HepG2 (cell line): ENCODE data around the gene OR51E1. TPM values are rescaled to one million over a fixed set of nuclear protein-coding genes. Genes with fewer than 3 reads are reported as not detected.

ENCODE experiments used
- ATAC-seq: fragments of 200-7000 bp; cut with Tn5 transposase; 3 replicates; pipeline ENCODE4 v1.9.1; 2020; ENCODE audit warnings: mild to moderate bottlenecking, moderate library complexity
- BruUV-seq: library from RNA; stranded (reverse); fragments of 400-500 nt; replicated peaks from 2 replicates; lab custom pipeline; 2021; lab: Mats Ljungman, UMichigan
- CTCF ChIA-PET: fragments of 300-600 bp; formaldehyde crosslinking; extraction: SDS; loops from one replicate; lab custom pipeline; 2021; ENCODE audit warnings: low total read pairs, inconsistent platforms, low intra/inter-chr PET ratio; lab: Yijun Ruan, JAX
- POLR2A ChIA-PET: fragments of 350-600 bp; sonication (Branson Sonifier 250); formaldehyde crosslinking; loops from one replicate; lab custom pipeline; 2020; ENCODE audit warnings: antibody characterized with exemption, inconsistent platforms; lab: Yijun Ruan, JAX
- DNase-seq: peaks from one replicate; pipeline ENCODE4 v3.0.0-alpha.2; 2015; ENCODE audit warnings: low spot score
- FAIRE-seq: peaks from 3 replicates; lab custom pipeline; 2011; peaks lifted over from hg19 to GRCh38; lab: Jason Lieb, UNC
- H2AFZ ChIP-seq: one replicate; pipeline ENCODE4 v1.6.1; 2011; ENCODE audit warnings: low read length, inconsistent platforms
- H3K27ac ChIP-seq: fragments of 300-600 bp; 3 replicates; pipeline ENCODE4 v1.8.0; 2011; ENCODE audit warnings: mixed run types, mild to moderate bottlenecking, mixed read lengths, low read length, inconsistent platforms; ENCODE audit not compliant: insufficient read depth; ENCODE audit errors: extremely low read length
- H3K27me3 ChIP-seq, 2 experiments: fragments of 200-600 bp in 1 of 2; 2 replicates in 1 of 2; 3 replicates in 1 of 2; pipeline versions ENCODE4 v1.6.0 to v1.8.0; 2011; ENCODE audit warnings: low read length in 2 of 2, mild to moderate bottlenecking in 2 of 2, moderate library complexity in 2 of 2, inconsistent platforms in 1 of 2; ENCODE audit not compliant: insufficient read depth in 2 of 2, control insufficient read depth in 1 of 2
- H3K36me3 ChIP-seq, 2 experiments: fragments of 200-600 bp in 1 of 2; replicated peaks in 1 of 2; 2 replicates in 1 of 2; 3 replicates in 1 of 2; pipeline versions ENCODE4 v1.5.1 to v1.8.0; 2011; ENCODE audit warnings: low read length in 2 of 2, inconsistent platforms in 1 of 2; ENCODE audit not compliant: insufficient read depth in 2 of 2, control insufficient read depth in 1 of 2
- H3K4me1 ChIP-seq: 2 replicates; pipeline ENCODE4 v1.5.1; 2012; ENCODE audit warnings: low read length, inconsistent platforms; ENCODE audit not compliant: insufficient read depth
- H3K4me2 ChIP-seq: 2 replicates; pipeline ENCODE4 v1.6.0; 2011; ENCODE audit warnings: low read depth, low read length, inconsistent platforms
- H3K4me3 ChIP-seq, 3 experiments: fragments of 200-600 bp in 1 of 3; sonication (generic), shearing (Covaris generic) in 1 of 3; replicated peaks in 1 of 3; 2 replicates each; pipeline ENCODE4 v1.5.1; 2011 to 2016; ENCODE audit warnings: low read length in 3 of 3, inconsistent platforms in 2 of 3, low read depth in 2 of 3, mild to moderate bottlenecking in 2 of 3, control low read depth in 1 of 3, mixed read lengths in 1 of 3; ENCODE audit not compliant: insufficient read depth in 1 of 3
- H3K79me2 ChIP-seq: one replicate; pipeline ENCODE4 v1.6.1; 2011; ENCODE audit warnings: low read length, inconsistent platforms; ENCODE audit not compliant: insufficient read depth
- H3K9ac ChIP-seq: 2 replicates; pipeline ENCODE4 v1.6.0; 2011; ENCODE audit warnings: mild to moderate bottlenecking, low read depth, low read length, inconsistent platforms; ENCODE audit not compliant: insufficient read depth
- H3K9me3 ChIP-seq: 2 replicates; pipeline ENCODE4 v1.5.1; 2012; ENCODE audit warnings: mild to moderate bottlenecking, low read length
- H4K20me1 ChIP-seq: 2 replicates; pipeline ENCODE4 v1.6.0; 2011; ENCODE audit warnings: inconsistent platforms, mild to moderate bottlenecking, low read length, moderate library complexity; ENCODE audit not compliant: insufficient read depth
- GFI1 ChIP-seq: sonication (generic); formaldehyde crosslinking; IDR thresholded peaks from 2 replicates; pipeline ENCODE4 v1.5.0; 2020; ENCODE audit warnings: missing genetic modification reagents, mild to moderate bottlenecking, borderline replicate concordance
- GTF2F1 ChIP-seq: fragments of 150-350 bp; IDR thresholded peaks from 2 replicates; pipeline ENCODE4 v1.6.1; 2014; ENCODE audit warnings: low read length
- PRDM15 ChIP-seq: sonication (generic); formaldehyde crosslinking; IDR thresholded peaks from 2 replicates; pipeline ENCODE4 v1.4.0; 2020; ENCODE audit warnings: missing genetic modification reagents
- SRSF1 ChIP-seq: fragments of 200-400 bp; formaldehyde crosslinking; optimal IDR thresholded peaks from 2 replicates; pipeline ENCODE3; 2017; ENCODE audit warnings: mild to moderate bottlenecking, low read depth, low read length, moderate library complexity
- ZBTB34 ChIP-seq: sonication (generic); formaldehyde crosslinking; IDR thresholded peaks from 2 replicates; pipeline ENCODE4 v1.8.0; 2022; ENCODE audit warnings: mild to moderate bottlenecking, missing genetic modification reagents
- ZNF101 ChIP-seq: sonication (generic); formaldehyde crosslinking; IDR thresholded peaks from 2 replicates; pipeline ENCODE4 v1.4.0; 2020; ENCODE audit warnings: mild to moderate bottlenecking, low read depth, missing genetic modification reagents, borderline replicate concordance
- ZNF18 ChIP-seq: sonication (generic); formaldehyde crosslinking; IDR thresholded peaks from 2 replicates; pipeline ENCODE4 v1.8.0; 2022; ENCODE audit warnings: mild to moderate bottlenecking, missing genetic modification reagents; ENCODE audit not compliant: insufficient replicate concordance
- ZNF446 ChIP-seq: sonication (generic); formaldehyde crosslinking; IDR thresholded peaks from 2 replicates; pipeline ENCODE4 v1.5.0; 2020; ENCODE audit warnings: mild to moderate bottlenecking, missing genetic modification reagents
- ZNF850 ChIP-seq: sonication (generic); formaldehyde crosslinking; conservative IDR thresholded peaks from 2 replicates; pipeline ENCODE4 v1.9.0; 2021; ENCODE audit warnings: mild to moderate bottlenecking, missing genetic modification reagents
- WGBS: methylation state at CpG from one replicate; pipeline ENCODE4 v1.1.6; 2017; ENCODE audit warnings: low lambda C conversion rate; 5-methylcytosine and 5-hydroxymethylcytosine counted together
- in situ Hi-C: cut with HindIII; loops from 2 replicates; pipeline ENCODE4 v1.10.0; 2017; ENCODE audit warnings: low pct_unique_long_range_greater_than_20kb; ENCODE audit not compliant: extremely low pct_ligation_motif_present
- intact Hi-C: fragments of 100-400 bp; cut with micrococcal nuclease; formaldehyde crosslinking; loops from one replicate; pipeline ENCODE4 v1.10.0; 2022; ENCODE audit not compliant: unreplicated experiment
- polyA plus RNA-seq, 8 experiments: library from polyadenylated mRNA; depleted of rRNA in 3 of 8; stranded (reverse) in 7 of 8; unstranded in 1 of 8; fragments of >200 nt; fragmentation: Illumina TruSeq in 4 of 8; extraction: Trizol in 4 of 8; gene quantifications; 2 replicates each; pipeline versions ENCODE4 v1.2.1 to v1.2.3, GENCODE V29; 2011 to 2016; ENCODE audit warnings: low read depth in 4 of 8, missing spikeins in 1 of 8, mixed read lengths in 1 of 8; ENCODE audit not compliant: insufficient read depth in 1 of 8
- total RNA-seq, 5 experiments: library from RNA; depleted of rRNA; stranded (reverse); fragments of >200 nt; fragmentation: Illumina TruSeq; extraction: Trizol; gene quantifications; 2 replicates each; pipeline ENCODE4 v1.2.3, GENCODE V29; 2016; ENCODE audit warnings: low read depth in 1 of 5

The OR51E1 gene
- total and polyA plus RNA-seq, 2 of the 13 experiments (the other 11 are each of a cell fraction or from before 2014, with no cell fraction given), result not detected

- ChIA-PET CTCF (no interaction called here), POLR2A (no interaction called here)
- Histone ChIP-seq H3K4me1 (no peaks in the 10 kb centered on the region), H3K27ac (no peak overlapping the region), H2AFZ (no peak overlapping the region), H3K27me3 (no peaks in the 10 kb centered on the region; a peak in 1 of 5 replicates), H4K20me1 (no peaks in the 10 kb centered on the region), H3K9ac (no peak overlapping the region), H3K79me2 (no peaks in the 10 kb centered on the region), H3K4me2 (no peak overlapping the region), H3K36me3 (no peaks in the 10 kb centered on the region), H3K9me3 (no peaks in the 10 kb centered on the region), H3K4me3 (no peak overlapping the region)
- FAIRE-seq (no peak), ATAC-seq (no peak), DNase-seq (no peak)
- no TSS peak for BruUV-seq
- intact Hi-C loops, result no loop called here
- 0% methylated on average over 2 of the region's 2 CpGs for WGBS
- TF ChIP-seq GFI1 (CRISPR knock-in tag) (no peak), ZNF18 (CRISPR knock-in tag) (no peak), ZBTB34 (no peak), ZNF101 (CRISPR knock-in tag) (no peak), SRSF1 (no peak), ZNF446 (CRISPR knock-in tag) (no peak), PRDM15 (CRISPR knock-in tag) (no peak), GTF2F1 (no peak), ZNF850 (CRISPR knock-in tag) (no peak)
- in situ Hi-C loops, result no loop called here
Observed at GRCh38 chr11:4665424-4665823, 21.6 kb downstream of the OR51E1 start.
